GM12865 (cell line): Measurements from ENCODE around the gene LDLR.
"Not testable (repeated sequence)": the region's sequence is repeated elsewhere in the genome, so short reads cannot be mapped to it uniquely, and the experiment has no call there.

Experiments
- DNase-seq: peaks from one replicate; pipeline ENCODE4 v3.0.0; 2010; ENCODE audit warnings: low read depth
- H3K4me3 ChIP-seq: 2 replicates; pipeline ENCODE4 v1.5.1; 2011; ENCODE audit warnings: mild to moderate bottlenecking, low read depth, low read length, control low read depth
- TF ChIP-seq, protein P1 (sequence below): IDR thresholded peaks from 2 replicates; pipeline ENCODE4 v1.5.1; 2011; ENCODE audit warnings: low read length, control low read depth, low read depth, inconsistent platforms; ENCODE audit not compliant: insufficient read depth; ENCODE audit errors: missing control alignments

LDLR gene

DNA sequence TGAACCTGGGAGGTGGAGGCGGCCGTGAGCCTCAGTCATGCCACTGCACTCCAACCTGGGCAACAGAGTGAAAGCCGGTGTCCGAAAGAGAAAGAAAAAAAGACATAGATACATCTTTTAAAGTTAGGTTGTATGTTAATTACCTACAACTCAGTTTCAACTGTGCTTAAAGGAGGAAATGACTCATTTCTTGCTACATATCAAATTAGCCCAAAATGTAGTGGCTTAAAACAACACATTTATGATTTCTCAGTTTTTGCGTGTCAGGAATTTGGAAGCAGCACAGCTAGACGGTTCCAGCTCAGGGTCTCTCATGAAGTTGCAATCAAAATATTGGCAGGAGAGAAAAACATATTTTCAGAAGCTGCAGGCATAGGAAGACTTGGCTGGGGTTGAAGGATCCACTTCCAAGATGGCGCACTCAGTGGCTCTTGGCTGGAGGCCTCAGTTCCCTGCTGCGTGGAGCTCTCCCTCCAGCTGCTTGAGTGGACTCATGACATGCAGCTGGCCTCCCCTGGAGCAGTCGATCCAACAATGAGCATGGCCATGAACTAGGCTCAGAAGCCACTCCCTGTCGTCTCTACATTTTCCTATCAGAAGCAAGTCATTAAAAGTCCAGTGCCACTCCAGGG, 7.1 kb downstream of the LDLR start:
- DNase-seq, result peak; percentile 89
- TF ChIP-seq, protein P1, sequence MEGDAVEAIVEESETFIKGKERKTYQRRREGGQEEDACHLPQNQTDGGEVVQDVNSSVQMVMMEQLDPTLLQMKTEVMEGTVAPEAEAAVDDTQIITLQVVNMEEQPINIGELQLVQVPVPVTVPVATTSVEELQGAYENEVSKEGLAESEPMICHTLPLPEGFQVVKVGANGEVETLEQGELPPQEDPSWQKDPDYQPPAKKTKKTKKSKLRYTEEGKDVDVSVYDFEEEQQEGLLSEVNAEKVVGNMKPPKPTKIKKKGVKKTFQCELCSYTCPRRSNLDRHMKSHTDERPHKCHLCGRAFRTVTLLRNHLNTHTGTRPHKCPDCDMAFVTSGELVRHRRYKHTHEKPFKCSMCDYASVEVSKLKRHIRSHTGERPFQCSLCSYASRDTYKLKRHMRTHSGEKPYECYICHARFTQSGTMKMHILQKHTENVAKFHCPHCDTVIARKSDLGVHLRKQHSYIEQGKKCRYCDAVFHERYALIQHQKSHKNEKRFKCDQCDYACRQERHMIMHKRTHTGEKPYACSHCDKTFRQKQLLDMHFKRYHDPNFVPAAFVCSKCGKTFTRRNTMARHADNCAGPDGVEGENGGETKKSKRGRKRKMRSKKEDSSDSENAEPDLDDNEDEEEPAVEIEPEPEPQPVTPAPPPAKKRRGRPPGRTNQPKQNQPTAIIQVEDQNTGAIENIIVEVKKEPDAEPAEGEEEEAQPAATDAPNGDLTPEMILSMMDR, result no peak
- H3K4me3 ChIP-seq, result no peak overlapping the region; the same call in 1 of the 2 replicates

DNA sequence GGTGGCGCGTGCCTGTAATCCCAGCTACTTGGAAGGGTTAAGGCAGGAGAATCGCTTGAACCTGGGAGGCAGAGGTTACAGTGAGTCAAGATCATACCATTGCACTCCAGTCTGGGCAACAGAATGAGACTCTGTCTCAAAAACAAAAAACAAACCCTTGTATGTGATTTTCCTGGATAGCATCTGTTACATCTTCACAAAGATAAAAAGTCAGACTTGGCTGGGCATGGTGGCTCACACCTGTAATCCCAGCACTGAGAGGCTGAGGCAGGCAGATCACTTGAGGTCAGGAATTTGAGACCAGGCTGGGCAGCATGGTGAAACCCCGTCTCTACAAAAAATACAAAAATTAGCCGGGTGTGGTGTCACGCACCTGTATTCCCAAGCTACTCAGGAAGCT, 8.1 kb downstream of the LDLR start:
- DNase-seq, H3K4me3 ChIP-seq: not testable (repeated sequence)

DNA sequence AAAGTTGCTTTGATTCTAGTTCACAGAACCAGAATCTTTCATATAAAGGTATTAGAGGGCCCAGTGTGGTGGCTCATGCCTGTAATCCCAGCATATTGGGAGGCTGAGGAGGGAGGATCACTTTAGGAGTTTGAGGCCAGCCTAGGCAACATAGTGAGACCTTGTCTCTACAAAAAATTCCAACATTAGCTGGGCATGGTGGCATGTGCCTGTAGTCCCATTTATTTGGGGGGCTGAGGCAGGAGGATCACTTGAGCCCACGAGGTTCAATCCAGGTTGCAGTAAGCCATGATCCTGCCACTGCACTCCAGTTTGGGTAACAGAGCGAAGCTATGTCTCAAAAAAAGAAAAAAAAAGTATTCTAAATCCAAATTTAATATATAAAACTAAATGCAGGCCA, 9.1 kb downstream of the LDLR start:
- TF ChIP-seq, protein P1, result no peak
- DNase-seq, result no peak
- H3K4me3 ChIP-seq, result no peak overlapping the region

DNA sequence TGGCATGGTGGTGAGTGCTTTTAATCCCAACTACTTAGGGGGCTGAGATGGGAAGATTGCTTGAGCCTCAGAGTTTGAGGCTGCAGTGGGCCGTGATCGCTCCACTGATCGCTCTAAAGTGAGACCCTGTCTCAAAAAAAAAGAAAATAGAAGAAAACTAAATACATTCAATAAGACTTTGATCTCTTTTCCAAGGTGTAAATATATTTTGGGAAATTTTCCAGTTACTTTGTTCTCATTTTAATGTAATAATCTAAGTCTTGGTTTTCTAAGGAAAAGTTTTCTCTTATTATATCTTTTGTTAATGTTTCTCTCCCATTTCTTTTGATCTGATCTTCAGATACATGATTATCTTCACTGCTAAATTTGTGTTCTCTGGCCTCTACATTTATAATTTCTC, 9.6 kb downstream of the LDLR start:
- H3K4me3 ChIP-seq, result no peak overlapping the region
- no peak for DNase-seq
- TF ChIP-seq, protein P1, result no peak

DNA sequence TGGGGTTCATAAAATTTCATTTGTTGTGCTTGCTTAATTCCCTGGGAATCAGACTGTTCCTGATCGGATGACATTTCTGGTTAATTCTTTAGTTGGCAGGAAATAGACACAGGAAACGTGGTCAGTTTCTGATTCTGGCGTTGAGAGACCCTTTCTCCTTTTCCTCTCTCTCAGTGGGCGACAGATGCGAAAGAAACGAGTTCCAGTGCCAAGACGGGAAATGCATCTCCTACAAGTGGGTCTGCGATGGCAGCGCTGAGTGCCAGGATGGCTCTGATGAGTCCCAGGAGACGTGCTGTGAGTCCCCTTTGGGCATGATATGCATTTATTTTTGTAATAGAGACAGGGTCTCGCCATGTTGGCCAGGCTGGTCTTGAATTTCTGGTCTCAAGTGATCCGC, 10.8 kb downstream of the LDLR start:
- no peak for DNase-seq
- TF ChIP-seq, protein P1, result no peak
- no peak overlapping the region for H3K4me3 ChIP-seq

DNA sequence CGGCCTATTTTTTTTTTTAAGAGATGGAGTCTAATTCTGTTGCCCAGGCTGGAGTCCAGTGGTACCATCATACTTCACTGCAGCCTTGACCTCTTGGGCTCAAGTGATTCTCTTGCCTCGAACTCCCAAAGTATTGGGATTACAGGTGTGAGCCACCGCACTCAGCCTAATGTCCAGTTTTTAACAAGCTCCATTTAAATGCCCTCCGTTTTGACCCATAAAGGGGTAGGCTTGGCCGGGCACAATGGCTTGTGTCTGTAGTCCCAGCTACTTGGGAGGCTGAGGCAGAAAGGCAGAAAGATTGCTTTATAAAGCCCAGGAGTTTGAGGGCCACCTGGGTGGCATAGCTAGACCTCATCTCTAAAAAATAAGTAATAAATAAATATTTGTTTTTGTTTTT, 11.8 kb downstream of the LDLR start:
- no peak for DNase-seq
- no peak overlapping the region for H3K4me3 ChIP-seq
- TF ChIP-seq, protein P1, result no peak

DNA sequence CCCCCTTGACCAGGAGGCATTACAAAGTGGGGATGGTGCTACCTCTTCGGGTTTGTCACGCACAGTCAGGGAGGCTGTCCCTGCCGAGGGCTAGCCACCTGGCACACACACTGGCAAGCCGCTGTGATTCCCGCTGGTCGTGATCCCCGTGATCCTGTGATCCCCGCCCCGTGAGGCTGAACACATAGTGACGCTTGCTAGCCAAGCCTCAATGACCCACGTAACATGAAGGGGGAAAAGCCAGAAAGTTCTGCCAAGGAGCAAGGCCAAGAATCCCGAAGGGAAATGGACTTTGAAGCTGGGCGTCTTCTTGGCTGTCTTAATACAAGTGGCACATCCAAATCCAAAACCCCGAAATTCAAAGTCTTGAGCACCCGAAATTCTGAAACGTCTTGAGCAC, 13.7 kb downstream of the LDLR start:
- no peak overlapping the region for H3K4me3 ChIP-seq
- TF ChIP-seq, protein P1, result no peak
- no peak for DNase-seq

DNA sequence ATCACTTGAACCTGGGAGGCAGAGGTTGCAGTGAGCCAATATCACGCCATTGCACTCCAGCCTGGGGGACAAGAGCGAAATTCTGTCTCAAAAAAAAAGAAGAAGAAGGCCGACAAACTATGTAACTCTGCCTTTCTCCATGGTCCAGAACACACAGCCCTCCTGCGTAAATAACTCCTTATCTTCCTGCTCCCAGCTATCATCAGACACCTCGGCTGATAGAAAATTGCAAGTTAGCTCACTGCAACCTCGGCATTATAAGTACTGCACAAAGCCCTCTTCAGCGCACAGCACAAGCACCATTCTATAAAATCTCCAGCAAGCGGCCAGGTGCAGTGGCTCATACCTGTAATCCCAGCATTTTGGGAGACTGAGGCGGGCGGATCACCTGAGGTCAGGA, 14.4 kb downstream of the LDLR start:
- not testable (repeated sequence) for H3K4me3 ChIP-seq, DNase-seq
